SHP77 (cell line): Measurements from ENCODE around the gene GOLGA8N.
"Not testable (repeated sequence)": the region's sequence is repeated elsewhere in the genome, so short reads cannot be mapped to it uniquely, and the experiment has no call there.

Experiments
- DNase-seq, 2 experiments: peaks; one replicate each; lab custom pipeline; 2025; lab: John Stamatoyannopoulos, UW

The GOLGA8N gene

DNA sequence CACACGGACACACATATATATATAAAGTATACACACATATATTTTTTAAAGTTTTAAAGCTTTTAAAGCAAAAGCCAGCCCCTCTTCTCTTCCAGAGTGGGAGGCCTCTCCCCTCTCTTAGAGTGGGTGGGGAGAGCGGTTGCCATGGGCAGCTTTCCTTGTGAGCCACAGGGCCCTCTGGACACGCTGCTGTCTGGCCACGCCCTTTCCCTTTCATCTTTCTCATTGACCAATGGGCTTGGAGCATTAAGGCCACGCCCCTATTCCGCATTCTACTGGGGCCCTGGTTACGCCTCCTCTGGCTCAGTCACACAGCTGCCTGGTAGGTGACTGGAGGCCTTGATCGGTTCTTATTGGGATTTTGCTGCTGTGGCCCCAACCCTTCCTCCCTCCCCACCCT lies at the start of gene GOLGA8N:
GOLGA8N (plus strand) TSS at position 306 of the 400 bp plus-strand sequence.
- not testable (repeated sequence) for DNase-seq

- DNase-seq = not testable (repeated sequence)
Measured at GRCh38 chr15:32543456-32543855, 49.8 kb upstream of the GOLGA8N start.

DNA sequence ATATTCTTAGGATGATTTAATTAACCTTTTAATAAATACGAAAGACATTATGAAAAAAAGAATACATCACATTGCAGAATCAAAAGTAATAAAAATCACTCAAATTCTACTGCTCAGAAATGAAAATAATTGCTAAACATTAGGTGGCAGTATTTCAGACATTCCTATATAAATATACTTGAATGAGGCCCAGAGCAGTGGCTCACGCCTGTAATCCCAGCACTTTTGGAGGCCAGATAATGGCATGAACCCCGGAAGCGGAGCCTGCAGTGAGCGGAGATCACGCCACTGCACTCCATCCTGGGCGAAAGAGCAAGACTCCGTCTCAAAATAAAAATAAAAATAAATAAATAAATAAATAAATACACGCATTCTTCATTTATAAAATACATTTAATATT lies 48.1 kb upstream of the GOLGA8N start:
- not testable (repeated sequence) for DNase-seq

GRCh38 chr15:32554587-32554986 lies 38.7 kb upstream of the GOLGA8N start:
- DNase-seq = not testable (repeated sequence)

- DNase-seq = not testable (repeated sequence)
Measured at GRCh38 chr15:32562198-32562597, 31.1 kb upstream of the GOLGA8N start.

GRCh38 chr15:32568988-32569387 lies 24.3 kb upstream of the GOLGA8N start:
- not testable (repeated sequence) for DNase-seq

- DNase-seq = not testable (repeated sequence)
Measured at GRCh38 chr15:32578482-32578881, 14.8 kb upstream of the GOLGA8N start.

GRCh38 chr15:32585844-32586243 lies 7.4 kb upstream of the GOLGA8N start:
- DNase-seq = not testable (repeated sequence)

DNA sequence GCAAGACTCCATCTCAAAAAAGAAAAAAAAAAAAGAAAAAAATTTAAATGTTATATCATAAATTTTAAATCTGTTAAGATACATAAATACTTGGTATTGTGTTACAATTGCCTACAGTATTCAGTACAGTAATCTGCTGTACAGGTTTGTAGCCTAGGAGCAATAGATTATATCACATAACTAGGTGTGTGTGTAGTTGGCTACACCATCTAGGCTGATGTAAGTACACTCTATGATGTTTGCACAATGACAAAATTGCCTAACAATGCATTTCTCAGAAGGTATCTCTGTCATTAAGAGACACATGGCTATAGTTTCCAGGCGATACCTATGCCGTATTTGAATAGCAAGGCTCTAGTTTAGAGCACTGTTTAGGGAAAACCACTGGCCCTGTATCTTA lies 16.3 kb downstream of the GOLGA8N start:
- not testable (repeated sequence) for DNase-seq

- DNase-seq = not testable (repeated sequence)
Measured at GRCh38 chr15:32610719-32611118, 17.5 kb downstream of the GOLGA8N start.

DNA sequence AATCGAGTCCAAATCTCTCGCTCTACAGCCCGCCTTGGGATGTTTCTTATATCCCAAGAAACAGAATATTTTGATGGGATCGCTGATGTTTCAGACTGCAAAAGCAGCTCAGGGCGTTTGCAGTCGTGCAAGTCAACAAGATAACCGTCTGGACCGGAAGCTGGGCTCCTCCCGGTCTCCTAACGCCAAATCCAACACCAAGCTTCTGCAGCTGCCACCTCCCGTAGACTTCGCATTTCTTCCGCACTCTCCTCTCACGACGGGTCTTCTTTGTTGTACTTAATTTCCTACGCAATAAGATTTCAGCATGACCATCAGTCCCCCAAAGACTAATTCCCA lies 21.4 kb downstream of the GOLGA8N start:
- DNase-seq = not testable (repeated sequence)

DNA sequence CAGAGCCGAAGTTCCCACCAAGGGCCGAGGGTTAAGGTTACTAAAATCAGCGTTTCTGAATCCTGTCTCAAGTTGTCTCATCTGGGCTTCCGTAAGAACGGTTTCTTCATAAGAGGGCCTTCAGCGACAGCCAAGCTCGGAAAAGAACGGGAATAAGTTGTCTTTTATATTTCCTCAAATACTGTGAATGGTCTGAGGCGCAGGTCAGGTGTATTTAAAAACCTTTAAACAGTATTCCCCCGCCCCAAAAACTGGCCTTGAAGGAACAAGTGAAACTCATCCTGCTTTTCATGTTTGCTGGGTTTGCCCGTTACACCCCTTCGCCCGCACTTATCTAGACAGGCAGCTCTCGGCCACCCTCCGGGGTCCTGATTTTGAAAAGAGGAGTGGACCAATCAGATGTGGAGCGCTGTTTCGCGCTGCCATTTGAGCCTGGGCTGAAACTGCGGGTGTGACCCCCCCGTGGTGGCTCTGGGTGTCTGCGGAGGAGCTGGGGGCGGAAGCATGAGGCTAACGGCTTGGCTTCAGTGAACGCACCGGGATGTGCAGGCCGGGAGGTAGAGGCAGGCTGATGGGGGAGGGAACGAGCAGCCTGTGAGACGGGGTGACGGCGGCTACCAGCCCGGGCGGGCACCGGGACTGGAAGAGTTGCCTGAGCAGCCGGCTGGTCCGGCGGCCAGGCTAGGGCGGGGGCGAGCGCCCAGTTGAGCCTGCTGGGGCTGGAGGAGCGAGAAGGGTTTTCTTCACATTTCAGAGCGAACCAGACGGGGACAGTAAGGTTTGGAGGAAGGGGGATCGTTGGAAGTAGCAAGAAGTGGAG lies 22.0 kb downstream of the GOLGA8N start, which contains the start of gene ARHGAP11A:
ARHGAP11A (plus strand) TSS at position 454 of the 820 bp plus-strand sequence. CDS start 708 bp downstream, outside the sequence.
- not testable (repeated sequence) for DNase-seq

DNA sequence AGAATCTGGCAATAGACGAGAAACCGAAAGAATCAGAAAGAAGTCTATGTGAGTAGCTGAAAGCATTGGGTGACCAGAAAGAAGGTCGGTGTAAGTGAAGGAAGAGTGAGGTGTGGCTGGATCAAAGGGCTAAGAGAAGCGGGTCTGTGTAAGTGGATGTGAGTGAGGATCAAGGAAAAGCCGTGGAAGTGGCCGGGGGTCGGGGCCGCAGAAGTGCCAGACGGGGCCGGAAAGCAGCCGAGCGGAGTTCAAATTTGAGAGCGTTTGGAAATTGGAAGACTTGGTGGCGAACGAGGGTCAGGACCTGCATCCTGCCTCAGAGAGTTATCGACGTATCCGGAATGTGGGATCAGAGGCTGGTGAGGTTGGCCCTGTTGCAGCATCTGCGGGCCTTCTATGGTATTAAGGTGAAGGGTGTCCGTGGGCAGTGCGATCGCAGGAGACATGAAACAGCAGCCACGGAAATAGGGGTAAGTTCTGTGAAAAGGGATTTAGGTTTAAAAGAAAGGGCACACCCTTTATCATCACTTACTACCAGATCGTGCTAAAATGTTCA lies 22.7 kb downstream of the GOLGA8N start:
- not testable (repeated sequence) for DNase-seq

DNA sequence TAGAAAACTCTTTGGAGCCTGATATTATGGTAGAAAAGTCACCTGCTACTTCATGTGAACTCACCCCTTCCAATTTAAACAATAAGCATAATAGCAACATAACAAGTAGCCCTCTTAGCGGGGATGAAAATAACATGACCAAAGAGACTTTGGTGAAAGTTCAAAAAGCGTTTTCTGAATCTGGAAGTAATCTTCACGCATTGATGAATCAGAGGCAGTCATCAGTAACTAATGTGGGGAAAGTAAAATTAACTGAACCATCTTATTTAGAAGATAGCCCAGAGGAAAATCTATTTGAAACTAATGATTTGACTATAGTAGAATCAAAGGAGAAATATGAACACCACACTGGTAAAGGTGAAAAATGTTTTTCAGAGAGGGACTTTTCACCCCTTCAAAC lies 43.2 kb downstream of the GOLGA8N start:
- DNase-seq = no peak

DNA sequence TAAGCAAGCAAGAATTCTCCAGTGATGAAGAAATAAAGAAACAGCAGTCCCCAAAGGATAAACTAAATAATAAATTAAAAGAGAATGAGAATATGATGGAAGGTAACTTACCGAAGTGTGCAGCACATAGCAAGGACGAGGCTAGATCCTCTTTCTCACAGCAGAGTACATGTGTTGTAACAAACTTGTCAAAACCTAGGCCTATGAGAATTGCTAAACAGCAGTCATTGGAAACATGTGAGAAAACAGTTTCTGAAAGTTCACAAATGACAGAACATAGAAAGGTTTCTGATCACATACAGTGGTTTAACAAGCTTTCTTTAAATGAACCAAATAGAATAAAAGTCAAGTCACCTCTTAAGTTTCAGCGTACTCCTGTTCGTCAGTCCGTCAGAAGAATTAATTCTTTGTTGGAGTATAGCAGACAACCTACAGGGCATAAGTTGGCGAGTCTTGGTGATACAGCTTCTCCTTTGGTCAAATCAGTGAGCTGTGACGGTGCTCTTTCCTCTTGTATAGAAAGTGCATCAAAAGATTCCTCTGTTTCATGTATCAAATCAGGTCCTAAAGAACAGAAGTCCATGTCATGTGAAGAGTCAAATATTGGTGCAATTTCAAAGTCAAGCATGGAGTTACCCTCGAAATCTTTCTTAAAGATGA lies 43.8 kb downstream of the GOLGA8N start:
- DNase-seq = no peak

GRCh38 chr15:32637704-32638103 lies 44.4 kb downstream of the GOLGA8N start:
- DNase-seq = no peak

GRCh38 chr15:32641517-32642059 lies 48.3 kb downstream of the GOLGA8N start, which contains the start of gene SCG5:
TSS of gene SCG5 (plus strand) at chr15:32641710. CDS start at chr15:32643593, 1,883 bp downstream.
- DNase-seq = peak; percentile 82 to 84

DNA sequence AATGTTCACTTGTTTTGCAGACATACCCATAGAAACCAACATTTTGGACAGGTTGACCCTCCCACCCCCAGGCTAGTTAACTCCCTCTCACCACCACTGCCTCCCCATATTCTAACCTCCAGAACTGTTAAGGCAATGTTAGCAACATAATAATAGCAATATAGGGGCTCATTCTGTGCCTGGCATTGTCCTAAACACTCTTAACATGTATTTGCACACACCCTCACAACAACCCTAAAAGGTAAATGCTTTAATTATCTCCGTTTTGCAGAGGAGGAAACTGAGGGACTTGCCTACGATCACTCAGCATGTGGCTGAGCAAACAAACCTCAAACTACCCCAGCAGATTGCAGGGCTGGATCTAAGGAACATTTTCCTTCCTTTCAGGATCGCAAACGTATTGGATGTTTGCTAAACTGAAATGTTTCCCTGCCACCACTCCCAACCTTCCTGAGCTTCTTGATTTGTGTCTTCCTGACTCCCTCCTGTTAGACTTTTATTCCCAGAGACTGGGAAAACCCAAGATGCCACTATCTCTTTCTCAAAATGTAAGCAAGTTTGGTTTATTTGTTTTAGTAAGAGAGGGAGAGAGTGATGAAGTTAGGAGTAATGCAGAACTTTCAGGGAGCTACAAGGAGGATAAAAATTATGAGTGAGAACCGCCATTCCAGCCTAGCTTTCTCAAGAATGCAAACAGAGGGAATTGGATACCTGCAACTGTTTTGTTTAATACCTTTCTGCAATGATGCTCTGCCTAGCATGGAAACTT lies 49.6 kb downstream of the GOLGA8N start:
- no peak for DNase-seq

DNA sequence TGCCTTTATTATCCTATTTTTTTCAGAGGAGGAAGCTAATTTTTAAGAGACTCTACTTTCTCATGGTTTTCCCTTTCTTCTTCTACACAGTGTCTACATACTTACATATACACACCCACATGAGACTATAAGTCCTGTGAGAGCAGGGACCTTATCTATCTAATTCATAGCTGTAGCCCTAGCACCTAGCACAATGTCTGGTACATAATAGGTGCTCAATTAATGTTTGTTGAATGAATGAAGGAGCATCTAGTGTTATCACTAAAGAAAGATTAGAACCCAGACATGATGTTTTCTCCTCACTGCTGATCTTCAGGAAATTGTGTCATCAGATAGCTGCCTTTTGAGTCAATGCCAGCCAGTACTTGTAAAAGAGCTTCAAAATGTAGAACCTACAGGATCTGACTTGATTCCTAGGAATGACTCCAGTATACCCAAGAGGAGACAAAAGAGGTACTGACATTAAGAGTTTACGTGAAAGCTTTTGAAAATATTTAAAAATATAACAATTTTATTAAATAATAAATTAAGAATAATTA lies 50.7 kb downstream of the GOLGA8N start:
- no peak for DNase-seq

DNA sequence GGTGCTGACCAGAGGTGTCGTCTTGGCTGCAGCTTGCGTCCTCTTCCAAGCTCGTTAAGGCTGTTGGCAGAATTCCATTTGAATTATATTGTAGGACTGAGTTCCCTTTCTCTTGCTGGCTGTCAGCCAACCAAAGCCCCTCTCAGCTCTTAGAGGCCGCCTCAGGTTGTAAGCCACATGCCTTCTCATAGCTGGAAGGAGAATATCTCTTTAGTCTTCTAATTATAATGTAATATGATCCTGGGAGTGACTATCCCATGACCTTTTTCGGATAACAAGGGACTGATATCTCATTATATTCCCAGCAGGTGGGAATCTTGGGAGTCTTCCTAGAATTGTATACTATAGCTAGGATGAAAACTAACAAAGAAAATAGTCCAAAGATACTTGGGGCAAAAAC lies 53.0 kb downstream of the GOLGA8N start:
- DNase-seq = peak in 1 of 2 experiments; percentile 25

DNA sequence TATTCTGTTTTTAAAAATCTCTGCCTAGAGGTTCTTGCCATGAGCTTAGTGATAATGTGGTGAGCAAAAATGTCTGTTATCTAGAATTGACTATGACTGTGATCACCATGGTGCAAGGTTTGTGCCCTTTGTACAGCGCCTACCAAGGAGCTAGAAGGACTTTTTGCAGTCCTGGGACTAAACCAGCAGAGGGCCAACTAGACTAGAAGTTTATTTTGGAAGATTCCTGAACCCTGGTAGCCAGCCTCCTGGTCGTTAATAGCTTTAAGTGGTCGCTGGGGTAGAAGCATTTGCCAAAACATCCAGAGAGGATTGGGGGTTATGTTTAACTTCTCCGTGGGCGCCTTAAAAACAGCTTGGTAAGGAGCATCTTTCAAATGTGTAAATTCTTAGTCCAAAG lies 56.1 kb downstream of the GOLGA8N start:
- no peak for DNase-seq
